ENCODE results near the gene MAB21L2. TPM values are rescaled to one million over a fixed set of nuclear protein-coding genes. Genes with fewer than 3 reads are reported as not detected.
A peak's percentile ranks its signal among the peaks of the same experiment; 100 is the strongest.

Gene MAB21L2
- total RNA-seq, 1 donor from 2014 or later: 38.3 TPM

DNA sequence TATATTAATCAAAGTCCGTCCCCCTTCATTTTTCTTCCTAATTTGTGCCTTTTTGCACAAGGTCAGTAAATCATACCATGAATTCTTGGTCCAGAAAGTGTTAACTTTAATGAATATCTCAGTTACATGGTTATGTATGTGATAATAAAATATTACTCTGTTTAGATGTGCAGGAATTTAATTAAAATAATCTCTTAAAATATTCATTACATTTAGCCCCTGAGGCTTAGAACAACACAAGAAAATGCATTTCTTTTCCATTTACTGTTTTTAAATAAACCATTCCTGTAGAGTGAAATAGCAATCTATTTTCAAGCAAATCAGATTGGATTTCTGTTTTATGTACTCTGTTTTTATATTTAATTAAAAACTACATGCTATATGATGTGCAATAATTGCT lies 17.6 kb downstream of the MAB21L2 start:
- DNase-seq (ENCODE audit: low spot score): no peak
- no peak for TF ChIP-seq EZH2 (IDR thresholded peaks at IDR 0.05)
- TF ChIP-seq EZH2phosphoT487 (IDR thresholded peaks at IDR 0.05): no peak
- TF ChIP-seq, protein P1, sequence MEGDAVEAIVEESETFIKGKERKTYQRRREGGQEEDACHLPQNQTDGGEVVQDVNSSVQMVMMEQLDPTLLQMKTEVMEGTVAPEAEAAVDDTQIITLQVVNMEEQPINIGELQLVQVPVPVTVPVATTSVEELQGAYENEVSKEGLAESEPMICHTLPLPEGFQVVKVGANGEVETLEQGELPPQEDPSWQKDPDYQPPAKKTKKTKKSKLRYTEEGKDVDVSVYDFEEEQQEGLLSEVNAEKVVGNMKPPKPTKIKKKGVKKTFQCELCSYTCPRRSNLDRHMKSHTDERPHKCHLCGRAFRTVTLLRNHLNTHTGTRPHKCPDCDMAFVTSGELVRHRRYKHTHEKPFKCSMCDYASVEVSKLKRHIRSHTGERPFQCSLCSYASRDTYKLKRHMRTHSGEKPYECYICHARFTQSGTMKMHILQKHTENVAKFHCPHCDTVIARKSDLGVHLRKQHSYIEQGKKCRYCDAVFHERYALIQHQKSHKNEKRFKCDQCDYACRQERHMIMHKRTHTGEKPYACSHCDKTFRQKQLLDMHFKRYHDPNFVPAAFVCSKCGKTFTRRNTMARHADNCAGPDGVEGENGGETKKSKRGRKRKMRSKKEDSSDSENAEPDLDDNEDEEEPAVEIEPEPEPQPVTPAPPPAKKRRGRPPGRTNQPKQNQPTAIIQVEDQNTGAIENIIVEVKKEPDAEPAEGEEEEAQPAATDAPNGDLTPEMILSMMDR (IDR thresholded peaks at IDR 0.05): no peak
- H3K4me2 ChIP-seq: no peak overlapping the region
- H3K27ac ChIP-seq: peak overlapping the region; percentile 38
- Mint-ChIP-seq H3K36me3 (no peaks in the 10 kb centered on the region), H3K9me3 (no peaks in the 10 kb centered on the region), H3K27me3 (ENCODE audit: insufficient read depth, low read depth) (no peaks in the 10 kb centered on the region), H3K4me3 (no peak overlapping the region), H3K4me1 (peaks cover 2% of the 10 kb centered on the region), H3K27ac (no peak overlapping the region)
- H3K36me3 ChIP-seq: no peaks in the 10 kb centered on the region
- no peaks in the 10 kb centered on the region for H3K79me2 ChIP-seq (ENCODE audit: low read depth)
- no peaks in the 10 kb centered on the region for H3K9me3 ChIP-seq (ENCODE audit: low read depth)
- no peak overlapping the region for H2AFZ ChIP-seq (replicated peaks)
- no peaks in the 10 kb centered on the region for H3K27me3 ChIP-seq
- no peaks in the 10 kb centered on the region for H4K20me1 ChIP-seq (ENCODE audit: low read depth)
- H3K4me1 ChIP-seq: no peaks in the 10 kb centered on the region
- H3K9ac ChIP-seq: no peak overlapping the region
- H3K4me3 ChIP-seq: no peak overlapping the region
- no peaks in the 10 kb centered on the region for H3F3A ChIP-seq (ENCODE audit: low read depth)

DNA sequence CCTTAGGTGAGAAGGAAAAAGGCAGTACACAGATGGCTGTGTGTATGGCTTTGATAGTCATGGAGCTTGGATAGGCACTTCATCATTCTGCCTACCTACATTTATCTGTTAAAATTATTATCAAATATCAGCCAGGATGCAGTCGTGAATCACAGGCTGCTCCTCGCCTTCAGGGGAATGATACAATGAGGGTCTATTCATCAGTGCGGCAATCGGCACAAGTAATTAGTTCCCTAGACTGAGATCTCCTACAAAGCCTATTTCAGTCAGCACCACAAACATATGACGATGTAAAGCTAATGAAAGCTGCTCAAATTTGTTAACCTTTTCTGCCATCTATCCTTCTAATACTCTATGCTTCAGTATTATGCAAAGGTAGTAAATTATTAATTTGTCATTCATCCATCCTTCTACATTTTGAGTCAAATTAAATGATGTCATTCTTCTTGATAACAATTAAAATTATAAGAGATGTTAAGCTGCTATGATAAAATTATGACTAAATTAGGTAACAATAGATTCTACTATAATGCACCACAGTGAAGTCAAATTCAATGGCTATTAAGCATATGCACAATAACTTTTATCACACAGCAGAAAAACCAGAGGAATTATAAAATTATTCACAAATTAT lies 19.0 kb downstream of the MAB21L2 start:
- H3K4me3 Mint-ChIP-seq: no peak overlapping the region

DNA sequence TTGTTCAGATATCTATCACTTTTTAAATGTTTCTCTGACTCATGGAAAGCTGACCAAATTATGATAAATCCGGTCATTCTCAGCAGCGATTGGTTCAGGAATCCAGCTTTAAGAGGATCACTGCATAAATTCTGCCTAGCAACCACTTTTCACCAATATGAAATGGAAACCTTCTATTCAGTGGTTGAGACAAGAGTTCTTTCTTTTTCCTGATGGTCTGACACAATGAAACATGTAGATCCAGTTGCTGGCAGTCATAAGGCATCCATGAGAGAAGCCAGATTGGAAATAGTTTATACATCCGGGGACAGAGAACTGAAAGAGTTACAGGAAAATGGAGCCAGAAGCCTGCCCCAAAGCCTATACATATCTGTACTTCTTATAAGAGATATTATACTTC lies 27.2 kb downstream of the MAB21L2 start:
- no peak overlapping the region for H3K27ac ChIP-seq
- DNase-seq (ENCODE audit: low spot score): no peak
- peaks cover 6% of the 10 kb centered on the region for H3K36me3 ChIP-seq
- H3K9me3 ChIP-seq (ENCODE audit: low read depth): no peaks in the 10 kb centered on the region
- H3K9ac ChIP-seq: no peak overlapping the region
- no peak overlapping the region for H3K4me2 ChIP-seq
- H3F3A ChIP-seq (ENCODE audit: low read depth): no peaks in the 10 kb centered on the region
- Mint-ChIP-seq H3K4me3 (no peak overlapping the region), H3K36me3 (no peaks in the 10 kb centered on the region), H3K27me3 (ENCODE audit: insufficient read depth, low read depth) (no peaks in the 10 kb centered on the region), H3K4me1 (no peaks in the 10 kb centered on the region), H3K27ac (no peak overlapping the region), H3K9me3 (no peaks in the 10 kb centered on the region)
- H3K4me1 ChIP-seq: no peaks in the 10 kb centered on the region
- no peaks in the 10 kb centered on the region for H3K27me3 ChIP-seq
- no peak for TF ChIP-seq EZH2phosphoT487 (IDR thresholded peaks at IDR 0.05)
- TF ChIP-seq, protein P1 (IDR thresholded peaks at IDR 0.05): no peak
- no peak for TF ChIP-seq EZH2 (IDR thresholded peaks at IDR 0.05)
- H2AFZ ChIP-seq (replicated peaks): no peak overlapping the region
- no peaks in the 10 kb centered on the region for H3K79me2 ChIP-seq (ENCODE audit: low read depth)
- no peak overlapping the region for H3K4me3 ChIP-seq
- H4K20me1 ChIP-seq (ENCODE audit: low read depth): no peaks in the 10 kb centered on the region

More for the DNA sequence above, 19.0 kb downstream of the MAB21L2 start:
- H3K36me3 Mint-ChIP-seq: no peaks in the 10 kb centered on the region
- H3K9me3 Mint-ChIP-seq: no peaks in the 10 kb centered on the region
- no peaks in the 10 kb centered on the region for H3K4me1 ChIP-seq
- H3K4me2 ChIP-seq: no peak overlapping the region
- H3K9me3 ChIP-seq (ENCODE audit: low read depth): no peaks in the 10 kb centered on the region
- H3K27ac Mint-ChIP-seq: no peak overlapping the region
- peak overlapping the region; percentile 27 for H3K27ac ChIP-seq
- no peak overlapping the region for H3K4me3 ChIP-seq
- H3F3A ChIP-seq (ENCODE audit: low read depth): no peaks in the 10 kb centered on the region
- no peaks in the 10 kb centered on the region for H3K27me3 ChIP-seq
- H3K36me3 ChIP-seq: peaks cover 6% of the 10 kb centered on the region
- H3K9ac ChIP-seq: no peak overlapping the region
- peaks cover 2% of the 10 kb centered on the region for H3K4me1 Mint-ChIP-seq
- no peaks in the 10 kb centered on the region for H3K79me2 ChIP-seq (ENCODE audit: low read depth)
- no peak for DNase-seq (ENCODE audit: low spot score)
- no peaks in the 10 kb centered on the region for H4K20me1 ChIP-seq (ENCODE audit: low read depth)
- no peak overlapping the region for H2AFZ ChIP-seq (replicated peaks)
- TF ChIP-seq, protein P1 (IDR thresholded peaks at IDR 0.05): no peak
- TF ChIP-seq EZH2phosphoT487 (IDR thresholded peaks at IDR 0.05): no peak
- TF ChIP-seq EZH2 (IDR thresholded peaks at IDR 0.05): no peak
- no peaks in the 10 kb centered on the region for H3K27me3 Mint-ChIP-seq (ENCODE audit: insufficient read depth, low read depth)
